HL-60 (cell line): ENCODE results near the gene SDK1.

Experiments used
- CTCF ChIP-seq: IDR thresholded peaks from one replicate; pipeline ENCODE4 v1.5.1; 2011; ENCODE audit warnings: low read length, control low read depth, inconsistent platforms; ENCODE audit not compliant: insufficient read depth
- POLR2AphosphoS5 ChIP-seq: IDR thresholded peaks from 2 replicates; pipeline ENCODE4 v1.6.1; 2012; ENCODE audit warnings: low read depth

GRCh38 chr7:3922175-3922635 lies 621.2 kb downstream of the SDK1 start:
- TF ChIP-seq CTCF (no peak), POLR2AphosphoS5 (no peak)
